ENCODE data around the gene HDAC4. TPM values are rescaled to one million over a fixed set of nuclear protein-coding genes. Genes with fewer than 3 reads are reported as not detected.

Gene HDAC4
- total RNA-seq, 2 experiments from 2014 or later = 25.2 to 65.1 TPM

Small RNA genes lying within 50 kb of the gene (microRNA-seq; reads per million reads assigned to microRNA genes)
- gene MIR2467 (not detected), gene MIR4269 (not detected), gene MIR4440 (not detected), gene MIR4441 (not detected)

Measured in activated CD8-positive, alpha-beta memory T cell treated with anti-CD3 and anti-CD28 coated beads, Interleukin-2, amount 10 ng/mL, durations not matched to agents 7 days and 5 days (primary cell).